Esophagus muscularis mucosa (tissue), 4 donors: ENCODE results near the gene ODAD4. TPM values are rescaled to one million over a fixed set of nuclear protein-coding genes. Genes with fewer than 3 reads are reported as not detected.

ENCODE experiments used
- DNase-seq: peaks from one replicate; pipeline ENCODE4 v3.0.0-alpha.2; 2017; ENCODE audit errors: extremely low spot score
- H3K27ac ChIP-seq, 4 donors: fragments of 200-600 bp; sonication (generic); replicated peaks in 1 of 4; 1 replicate in 3 of 4; 2 replicates in 1 of 4; pipeline ENCODE4 v1.5.1; 2016 to 2019; ENCODE audit warnings: mild to moderate bottlenecking in 1 of 4
- H3K27me3 ChIP-seq, 4 donors: fragments of 200-600 bp; sonication (generic); one replicate each; pipeline versions ENCODE4 v1.5.1 to v1.6.0; 2016 to 2019
- H3K36me3 ChIP-seq, 4 donors: fragments of 200-600 bp; sonication (generic); one replicate each; pipeline ENCODE4 v1.5.1; 2016 to 2019
- H3K4me1 ChIP-seq, 4 donors: fragments of 200-600 bp; sonication (generic); one replicate each; pipeline ENCODE4 v1.5.1; 2016 to 2019
- H3K4me3 ChIP-seq, 4 donors: fragments of 200-600 bp; sonication (generic); 1 replicate in 2 of 4; 2 replicates in 2 of 4; pipeline ENCODE4 v1.5.1; 2016 to 2019; ENCODE audit warnings: mild to moderate bottlenecking in 4 of 4, moderate library complexity in 1 of 4
- H3K9me3 ChIP-seq, 4 donors: fragments of 200-600 bp; sonication (generic); 1 replicate in 3 of 4; 2 replicates in 1 of 4; pipeline ENCODE4 v1.5.1; 2016 to 2019
- CTCF ChIP-seq, 3 experiments: fragments of 200-600 bp in 2 of 3; fragments of 450-650 bp in 1 of 3; sonication (generic) in 2 of 3; IDR thresholded peaks; one replicate each; pipeline ENCODE4 v1.5.1; 2017 to 2019; ENCODE audit warnings: antibody characterized with exemption in 3 of 3, mild to moderate bottlenecking in 2 of 3, moderate library complexity in 1 of 3
- EP300 ChIP-seq: sonication (generic); formaldehyde crosslinking; IDR thresholded peaks from one replicate; pipeline ENCODE4 v1.6.1; 2017; ENCODE audit warnings: antibody characterized with exemption
- POLR2A ChIP-seq: fragments of 450-650 bp; IDR thresholded peaks from one replicate; pipeline ENCODE4 v1.6.1; 2017; ENCODE audit warnings: antibody characterized with exemption, moderate library complexity, mild to moderate bottlenecking, low read depth
- POLR2AphosphoS5 ChIP-seq, 2 donors: sonication (generic); formaldehyde crosslinking; IDR thresholded peaks; one replicate each; pipeline ENCODE4 v1.6.1; 2017; ENCODE audit warnings: antibody characterized with exemption in 2 of 2
- WGBS: methylation state at CpG from one replicate; pipeline ENCODE4 v1.1.5; 2018; 5-methylcytosine and 5-hydroxymethylcytosine counted together
- intact Hi-C: fragments of 100-400 bp; cut with DNase I; formaldehyde crosslinking; loops from one replicate; pipeline ENCODE4 v1.15.1; 2023
- total RNA-seq, 4 donors: library from RNA; depleted of rRNA; stranded (reverse); fragments of >200 nt; gene quantifications; one replicate each; pipeline versions ENCODE4 v1.1.0 to v1.2.1, GENCODE V29; 2016

Gene ODAD4
- total RNA-seq, 4 donors from 2014 or later, result 0.33 to 1.7 (median 1.1) TPM

- no peak for DNase-seq
- WGBS, result 86% methylated on average over 20 of the region's 37 CpGs
- no peaks in the 10 kb centered on the region for H3K27me3 ChIP-seq
- H3K9me3 ChIP-seq, result no peaks in the 10 kb centered on the region
- intact Hi-C loops, result loop anchor here (2.0 to 5.0 kb wide), 2 partner anchors 51 to 149 kb away; no protein-coding TSS in a partner anchor
- peaks cover 30 to 74% (median 71%) of the 10 kb centered on the region in 4 donors for H3K4me1 ChIP-seq
- peak overlapping the region; percentile 91 to 99 (median 95) for H3K4me3 ChIP-seq
- H3K27ac ChIP-seq, result peak overlapping the region; percentile 92 to 93 (median 92)
- peak in 1 of 2 donors; percentile 18 for TF ChIP-seq POLR2AphosphoS5 (IDR thresholded peaks at IDR 0.05)
- TF ChIP-seq POLR2A, result no peak
- TF ChIP-seq CTCF (IDR thresholded peaks at IDR 0.05), result no peak
- no peak for TF ChIP-seq EP300
- H3K36me3 ChIP-seq, result peaks cover 21 to 49% (median 34%) of the 10 kb centered on the region in 4 donors
These were observed 37.6 kb downstream of the ODAD4 start for GRCh38 chr17:41967921-41968578.

GRCh38 chr17:41968676-41969075, 38.3 kb downstream of the ODAD4 start:
- H3K27ac ChIP-seq, result peak overlapping the region in 3 of 4 donors; percentile 92 to 93 (median 93)
- H3K4me1 ChIP-seq, result peaks cover 36 to 79% (median 76%) of the 10 kb centered on the region in 4 donors
- peaks cover 27 to 55% (median 41%) of the 10 kb centered on the region in 4 donors for H3K36me3 ChIP-seq
- DNase-seq, result no peak
- H3K27me3 ChIP-seq, result no peaks in the 10 kb centered on the region
- no peaks in the 10 kb centered on the region for H3K9me3 ChIP-seq
- 86% methylated on average over 9 of the region's 10 CpGs for WGBS
- TF ChIP-seq EP300 (no peak), CTCF (IDR thresholded peaks at IDR 0.05) (no peak), POLR2AphosphoS5 (IDR thresholded peaks at IDR 0.05) (no peak), POLR2A (no peak)
- intact Hi-C loops, result loop anchor here (5.0 kb wide), 1 partner anchor 149 kb away; no protein-coding TSS in a partner anchor
- peak overlapping the region; percentile 21 to 99 (median 95) for H3K4me3 ChIP-seq

- Histone ChIP-seq H3K4me1 (peaks cover 31 to 88% (median 83%) of the 10 kb centered on the region in 4 donors), H3K27ac (peak overlapping the region in 1 of 4 donors; percentile 36), H3K36me3 (peaks cover 47 to 78% (median 63%) of the 10 kb centered on the region in 4 donors), H3K27me3 (no peaks in the 10 kb centered on the region), H3K9me3 (no peaks in the 10 kb centered on the region), H3K4me3 (no peak overlapping the region)
- WGBS, result 70% methylated on average over 4 of the region's 5 CpGs
- no peak for DNase-seq
- no peak for TF ChIP-seq POLR2A
- no peak for TF ChIP-seq POLR2AphosphoS5 (IDR thresholded peaks at IDR 0.05)
- no peak for TF ChIP-seq EP300
- no peak for TF ChIP-seq CTCF (IDR thresholded peaks at IDR 0.05)
- intact Hi-C loops, result no loop called here
These were observed 40.5 kb downstream of the ODAD4 start for GRCh38 chr17:41970901-41971331.

GRCh38 chr17:41971721-41972523, 41.5 kb downstream of the ODAD4 start:
- no peak for DNase-seq
- Histone ChIP-seq H3K9me3 (no peaks in the 10 kb centered on the region), H3K27ac (peak overlapping the region in 2 of 4 donors; percentile 74 to 76), H3K4me1 (peaks cover 29 to 97% (median 89%) of the 10 kb centered on the region in 4 donors), H3K4me3 (no peak overlapping the region), H3K36me3 (peaks cover 56 to 88% (median 73%) of the 10 kb centered on the region in 4 donors), H3K27me3 (no peaks in the 10 kb centered on the region)
- intact Hi-C loops, result no loop called here
- 82% methylated on average over 16 of the region's 18 CpGs for WGBS
- TF ChIP-seq POLR2A, result no peak
